K562 (cell line): ENCODE measurements around the gene KRTAP16-1. TPM values are rescaled to one million over a fixed set of nuclear protein-coding genes. Genes with fewer than 3 reads are reported as not detected.

Experiments used
- ATAC-seq: fragments of 200-7000 bp; cut with Tn5 transposase; 3 replicates; pipeline ENCODE4 v1.9.1; 2020; ENCODE audit warnings: moderate library complexity
- BruUV-seq: library from RNA; stranded (reverse); fragments of 400-500 nt; replicated peaks from 2 replicates; lab custom pipeline; 2021; lab: Mats Ljungman, UMichigan
- CTCF ChIA-PET: fragments of 300-600 bp; formaldehyde crosslinking; extraction: SDS; loops from one replicate; lab custom pipeline; 2021; ENCODE audit warnings: low intra/inter-chr PET ratio; lab: Yijun Ruan, JAX
- POLR2A ChIA-PET: fragments of 300-600, 350-650 bp; sonication (Branson Sonifier 250); formaldehyde crosslinking; extraction: SDS; loops from one replicate; lab custom pipeline; 2021; ENCODE audit warnings: antibody characterized with exemption, inconsistent platforms; lab: Yijun Ruan, JAX
- DNase-seq, 4 experiments: peaks; one replicate each; pipeline versions ENCODE4 v3.0.0 to v3.0.0-alpha.2; 2011 to 2018; ENCODE audit warnings: low spot score in 3 of 4, mixed read lengths in 3 of 4; ENCODE audit errors: extremely low read depth in 1 of 4
- FAIRE-seq: peaks from 2 replicates; lab custom pipeline; 2011; peaks lifted over from hg19 to GRCh38; lab: Jason Lieb, UNC
- H2AFZ ChIP-seq: 2 replicates; pipeline ENCODE4 v1.6.0; 2011; ENCODE audit warnings: low read depth, low read length, control low read depth, inconsistent platforms
- H3K27ac ChIP-seq: fragments of 200-600 bp; 3 replicates; pipeline ENCODE4 v1.8.0; 2011; ENCODE audit warnings: low read depth, mild to moderate bottlenecking, control low read depth, inconsistent platforms, low read length, moderate library complexity, mixed read lengths; ENCODE audit errors: extremely low read depth
- H3K27me3 ChIP-seq, 2 experiments: fragments of 300-600 bp in 1 of 2; 2 replicates in 1 of 2; 3 replicates in 1 of 2; pipeline versions ENCODE4 v1.6.0 to v1.8.0; 2011; ENCODE audit warnings: inconsistent platforms in 2 of 2, low read length in 2 of 2, mild to moderate bottlenecking in 1 of 2, mixed read lengths in 1 of 2, moderate library complexity in 1 of 2; ENCODE audit not compliant: control insufficient read depth in 2 of 2, insufficient read depth in 2 of 2
- H3K36me3 ChIP-seq: fragments of 300-600 bp; 3 replicates; pipeline ENCODE4 v1.8.0; 2011; ENCODE audit warnings: mild to moderate bottlenecking, low read length, inconsistent platforms; ENCODE audit not compliant: control insufficient read depth, insufficient read depth
- H3K4me1 ChIP-seq, 2 experiments: fragments of 200-600 bp in 1 of 2; replicated peaks in 1 of 2; 2 replicates in 1 of 2; 3 replicates in 1 of 2; pipeline versions ENCODE4 v1.5.1 to v1.8.0; 2011; ENCODE audit warnings: inconsistent platforms in 2 of 2, low read length in 2 of 2, mild to moderate bottlenecking in 1 of 2, mixed read lengths in 1 of 2, moderate library complexity in 1 of 2; ENCODE audit not compliant: control insufficient read depth in 2 of 2, insufficient read depth in 2 of 2
- H3K4me2 ChIP-seq: 2 replicates; pipeline ENCODE4 v1.6.1; 2011; ENCODE audit warnings: low read length, control low read depth, inconsistent platforms, mixed read lengths; ENCODE audit not compliant: insufficient read depth
- H3K4me3 ChIP-seq: fragments of 200-600 bp; sonication (generic), shearing (Covaris generic); 2 replicates; pipeline ENCODE4 v1.5.1; 2016; ENCODE audit warnings: control low read depth, inconsistent platforms
- H3K79me2 ChIP-seq: fragments of 200-600 bp; 3 replicates; pipeline ENCODE4 v1.8.0; 2011; ENCODE audit warnings: low read length, inconsistent platforms; ENCODE audit not compliant: control insufficient read depth, insufficient read depth
- H3K9ac ChIP-seq, 2 experiments: 2 replicates each; pipeline versions ENCODE4 v1.6.0 to v1.6.1; 2011; ENCODE audit warnings: low read depth in 2 of 2, low read length in 2 of 2, control low read depth in 1 of 2, inconsistent platforms in 1 of 2, mild to moderate bottlenecking in 1 of 2, mixed read lengths in 1 of 2; ENCODE audit not compliant: insufficient read depth in 1 of 2
- H3K9me1 ChIP-seq: one replicate; pipeline ENCODE4 v1.6.0; 2011; ENCODE audit warnings: inconsistent platforms, mild to moderate bottlenecking, low read length, moderate library complexity; ENCODE audit not compliant: control insufficient read depth, insufficient read depth
- H3K9me3 ChIP-seq: replicated peaks from 2 replicates; pipeline ENCODE4 v1.5.1; 2011; ENCODE audit warnings: low read depth, low read length, inconsistent platforms; ENCODE audit not compliant: control insufficient read depth, insufficient read depth
- H4K20me1 ChIP-seq: replicated peaks from 2 replicates; pipeline ENCODE4 v1.6.1; 2011; ENCODE audit warnings: low read length, inconsistent platforms, mixed read lengths; ENCODE audit not compliant: control insufficient read depth, insufficient read depth
- BCL6 ChIP-seq: fragments of 250-450 bp; sonication (Bioruptor Pico); IDR thresholded peaks from 2 replicates; pipeline ENCODE4 v1.4.0; 2020
- CREB5 ChIP-seq: fragments of 250-450 bp; sonication (Bioruptor Pico); IDR thresholded peaks from 2 replicates; pipeline ENCODE4 v1.5.0; 2020; ENCODE audit warnings: mild to moderate bottlenecking
- ETS2 ChIP-seq: IDR thresholded peaks from 2 replicates; pipeline ENCODE4 v1.6.1; 2016; ENCODE audit warnings: borderline replicate concordance, missing genetic modification characterization, mild to moderate bottlenecking, moderate library complexity, missing compliant biosample characterization; ENCODE audit not compliant: poor library complexity, severe bottlenecking
- FOXM1 ChIP-seq, 2 experiments: fragments of 450-650 bp in 1 of 2; sonication (generic) in 1 of 2; formaldehyde crosslinking in 1 of 2; IDR thresholded peaks; 2 replicates each; pipeline versions ENCODE4 v1.6.1 to v1.9.0; 2017 to 2022; ENCODE audit warnings: low read depth in 2 of 2, mild to moderate bottlenecking in 2 of 2, missing genetic modification reagents in 1 of 2, moderate library complexity in 1 of 2
- FOXP4 ChIP-seq: sonication (generic); formaldehyde crosslinking; IDR thresholded peaks from 2 replicates; pipeline ENCODE4 v1.8.0; 2022; ENCODE audit warnings: mild to moderate bottlenecking, missing genetic modification reagents, borderline replicate concordance
- HDGF ChIP-seq: fragments of 450-650 bp; IDR thresholded peaks from 2 replicates; pipeline ENCODE4 v1.6.1; 2016
- MCM7 ChIP-seq, 2 experiments: fragments of 450-650 bp; IDR thresholded peaks; 2 replicates each; pipeline ENCODE4 v1.6.1; 2016 to 2018
- MYNN ChIP-seq, 2 experiments: sonication (generic); formaldehyde crosslinking in 1 of 2; IDR thresholded peaks; 2 replicates each; pipeline versions ENCODE4 v1.5.0 to v1.6.1; 2016 to 2020; ENCODE audit warnings: antibody characterized with exemption in 1 of 2, missing genetic modification reagents in 1 of 2
- SP2 ChIP-seq: IDR thresholded peaks from 2 replicates; pipeline ENCODE4 v1.6.1; 2011; ENCODE audit warnings: mild to moderate bottlenecking, low read depth, low read length, moderate library complexity; ENCODE audit not compliant: poor library complexity, severe bottlenecking; ENCODE audit errors: extremely low read depth
- ZNF133 ChIP-seq: fragments of 250-450 bp; sonication (Bioruptor Pico); IDR thresholded peaks from 2 replicates; pipeline ENCODE4 v1.4.0; 2020; ENCODE audit warnings: mild to moderate bottlenecking
- ZNF717 ChIP-seq: fragments of 250-450 bp; sonication (Bioruptor Pico); IDR thresholded peaks from 2 replicates; pipeline ENCODE4 v1.5.0; 2021
- ZNF830 ChIP-seq: fragments of 250-450 bp; sonication (Bioruptor Pico); IDR thresholded peaks from 2 replicates; pipeline ENCODE4 v1.5.0; 2021; ENCODE audit warnings: mild to moderate bottlenecking
- WGBS: fragments of 100-300 bp; shearing (Covaris generic); methylation state at CpG from one replicate; pipeline ENCODE4 v1.1.6; 2016; ENCODE audit warnings: low coverage, mixed read lengths; ENCODE audit not compliant: insufficient coverage; ENCODE audit errors: missing lambda C conversion rate; 5-methylcytosine and 5-hydroxymethylcytosine counted together
- in situ Hi-C: fragments of 300-500 bp; cut with MboI; formaldehyde crosslinking; loops from 4 replicates; pipeline ENCODE4 v1.15.0; 2018; ENCODE audit warnings: inconsistent platforms, mixed read lengths
- intact Hi-C: fragments of 100-400 bp; cut with micrococcal nuclease; formaldehyde crosslinking; loops from 2 replicates; pipeline ENCODE4 v1.14.2; 2022
- polyA plus RNA-seq, 8 experiments: library from polyadenylated mRNA; depleted of rRNA in 4 of 8; stranded (reverse) in 5 of 8; unstranded in 3 of 8; fragments of >200 nt; fragmentation: Nextera tagmentation in 2 of 8; fragmentation: Illumina TruSeq in 1 of 8; extraction: Ambion mirVana in 2 of 8; extraction: Trizol in 1 of 8; gene quantifications; 2 replicates each; pipeline versions ENCODE4 v1.2.1 to v1.2.3, GENCODE V29; 2011 to 2014; ENCODE audit warnings: inconsistent platforms in 1 of 8, missing spikeins in 1 of 8
- total RNA-seq, 7 experiments: library from RNA; depleted of rRNA in 6 of 7; stranded (reverse); fragments of >200 nt in 6 of 7; fragmentation: Illumina TruSeq in 2 of 7; extraction: Trizol in 2 of 7; gene quantifications; 2 replicates each; pipeline versions ENCODE4 v1.2.1 to v1.2.3, GENCODE V29; 2011 to 2021; ENCODE audit warnings: low replicate concordance in 1 of 7
- TF ChIP-seq, protein P1 (sequence below): fragments of 250-450 bp; sonication (Bioruptor Pico); IDR thresholded peaks from 2 replicates; pipeline ENCODE4 v1.8.0; 2021; ENCODE audit warnings: borderline replicate concordance, mild to moderate bottlenecking, moderate library complexity; ENCODE audit not compliant: poor library complexity, severe bottlenecking
- TF ChIP-seq, protein P2 (sequence below): fragments of 450-650 bp; IDR thresholded peaks from 2 replicates; pipeline ENCODE4 v1.6.1; 2016; ENCODE audit warnings: missing biosample characterization, missing genetic modification characterization

The KRTAP16-1 gene
- total and polyA plus RNA-seq, 9 of the 15 experiments (the other 6 are each of a cell fraction or from before 2014, with no cell fraction given) = not detected

DNA sequence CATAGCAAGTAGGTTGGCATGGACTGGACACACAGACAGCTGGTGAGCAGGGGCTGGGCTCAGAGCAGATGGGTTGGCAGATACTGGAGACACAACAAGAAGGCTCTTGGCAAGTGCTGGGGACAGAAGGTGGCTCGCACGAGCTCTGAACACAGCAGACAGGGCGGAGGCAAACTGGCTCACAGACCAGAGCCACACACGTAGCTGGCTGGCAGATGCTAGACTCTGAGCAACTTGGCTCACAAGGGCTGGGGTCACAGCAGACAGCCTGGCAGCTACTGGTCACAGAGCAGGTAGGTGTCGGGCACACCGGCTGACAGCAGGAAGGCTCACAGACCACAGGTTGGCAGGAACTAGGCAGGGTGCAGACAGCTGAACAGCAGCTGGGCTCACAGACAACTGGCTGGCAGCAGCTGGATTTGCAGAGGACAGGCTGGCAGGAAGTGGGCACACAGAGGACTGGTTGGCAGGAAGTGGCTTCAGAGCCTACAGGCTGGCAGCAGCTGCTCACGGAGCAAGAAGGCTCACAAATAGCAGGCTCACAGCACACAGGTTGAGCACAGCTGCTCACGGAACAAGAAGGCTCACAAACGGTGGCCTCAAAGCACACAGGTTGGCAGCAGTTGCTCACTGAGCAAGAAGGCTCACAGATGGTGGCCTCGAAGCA is 725 bp downstream of the KRTAP16-1 start:
- BruUV-seq = no TSS peak
- no peaks in the 10 kb centered on the region for H3K9me1 ChIP-seq
- no peaks in the 10 kb centered on the region for H3K36me3 ChIP-seq
- no peak overlapping the region for H3K4me3 ChIP-seq
- ChIA-PET POLR2A (interaction anchor here (1.2 kb wide), 1 partner anchor 21 kb away, joined by 4 read pairs; no protein-coding TSS in a partner anchor), CTCF (no interaction called here)
- no peak overlapping the region for H3K9ac ChIP-seq
- ATAC-seq (no peak), DNase-seq (no peak), FAIRE-seq (no peak)
- H3K79me2 ChIP-seq = no peaks in the 10 kb centered on the region
- H3K4me2 ChIP-seq = no peak overlapping the region
- no peak overlapping the region for H2AFZ ChIP-seq
- in situ Hi-C loops (no loop called here), intact Hi-C loops (no loop called here)
- no peaks in the 10 kb centered on the region for H3K9me3 ChIP-seq
- no peaks in the 10 kb centered on the region; a peak in 1 of 5 replicates for H3K4me1 ChIP-seq
- H3K27me3 ChIP-seq = peaks cover 3 to 21% of the 10 kb centered on the region in 2 experiments; a peak in 4 of 5 replicates
- H4K20me1 ChIP-seq = no peaks in the 10 kb centered on the region
- 2% methylated on average over 10 of the region's 10 CpGs for WGBS
- no peak overlapping the region for H3K27ac ChIP-seq
- no peak for TF ChIP-seq HDGF
- TF ChIP-seq MYNN (IDR thresholded peaks at IDR 0.05) = no peak
- TF ChIP-seq MYNN (CRISPR knock-in tag; IDR thresholded peaks at IDR 0.05) = no peak
- TF ChIP-seq, protein P1, sequence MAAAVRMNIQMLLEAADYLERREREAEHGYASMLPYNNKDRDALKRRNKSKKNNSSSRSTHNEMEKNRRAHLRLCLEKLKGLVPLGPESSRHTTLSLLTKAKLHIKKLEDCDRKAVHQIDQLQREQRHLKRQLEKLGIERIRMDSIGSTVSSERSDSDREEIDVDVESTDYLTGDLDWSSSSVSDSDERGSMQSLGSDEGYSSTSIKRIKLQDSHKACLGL = no peak
- TF ChIP-seq MCM7 (IDR thresholded peaks at IDR 0.05) = no peak
- TF ChIP-seq ETS2 (tag) = no peak
- TF ChIP-seq, protein P2, sequence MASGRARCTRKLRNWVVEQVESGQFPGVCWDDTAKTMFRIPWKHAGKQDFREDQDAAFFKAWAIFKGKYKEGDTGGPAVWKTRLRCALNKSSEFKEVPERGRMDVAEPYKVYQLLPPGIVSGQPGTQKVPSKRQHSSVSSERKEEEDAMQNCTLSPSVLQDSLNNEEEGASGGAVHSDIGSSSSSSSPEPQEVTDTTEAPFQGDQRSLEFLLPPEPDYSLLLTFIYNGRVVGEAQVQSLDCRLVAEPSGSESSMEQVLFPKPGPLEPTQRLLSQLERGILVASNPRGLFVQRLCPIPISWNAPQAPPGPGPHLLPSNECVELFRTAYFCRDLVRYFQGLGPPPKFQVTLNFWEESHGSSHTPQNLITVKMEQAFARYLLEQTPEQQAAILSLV (tag) = no peak
- no peak for TF ChIP-seq ZNF830 (CRISPR knock-in tag)
- no peak for TF ChIP-seq FOXP4
- TF ChIP-seq CREB5 = no peak
- no peak for TF ChIP-seq FOXM1 (IDR thresholded peaks at IDR 0.05; ENCODE audit: low read depth)
- no peak for TF ChIP-seq FOXM1 (CRISPR knock-in tag; IDR thresholded peaks at IDR 0.05; ENCODE audit: low read depth)
- TF ChIP-seq SP2 = no peak
- no peak for TF ChIP-seq BCL6 (CRISPR knock-in tag)
- TF ChIP-seq ZNF717 (CRISPR knock-in tag) = no peak
- TF ChIP-seq ZNF133 = no peak
